WERI-Rb-1 (cell line): Measurements from ENCODE around the gene HYI.

Source experiments
- DNase-seq: peaks from one replicate; pipeline ENCODE4 v3.0.0-alpha.2; 2020
- H3K27ac ChIP-seq: fragments of 250-450 bp; sonication (Bioruptor Pico); 2 replicates; pipeline ENCODE4 v1.5.1; 2020; ENCODE audit warnings: mild to moderate bottlenecking, moderate library complexity
- H3K27me3 ChIP-seq: fragments of 250-450 bp; sonication (Bioruptor Pico); 2 replicates; pipeline ENCODE4 v1.5.1; 2021; ENCODE audit warnings: mild to moderate bottlenecking, low read depth, moderate library complexity; ENCODE audit not compliant: insufficient read depth, severe bottlenecking
- H3K36me3 ChIP-seq: fragments of 250-450 bp; sonication (Bioruptor Pico); 2 replicates; pipeline ENCODE4 v1.5.1; 2020; ENCODE audit warnings: mild to moderate bottlenecking, moderate library complexity
- H3K4me3 ChIP-seq: 2 replicates; pipeline ENCODE4 v1.5.1; 2011; ENCODE audit warnings: low read depth, mild to moderate bottlenecking, control low read depth, low read length
- H3K9me3 ChIP-seq: fragments of 250-450 bp; sonication (Bioruptor Pico); 2 replicates; pipeline ENCODE4 v1.5.1; 2021; ENCODE audit warnings: mild to moderate bottlenecking, moderate library complexity; ENCODE audit not compliant: severe bottlenecking
- CTCF ChIP-seq: IDR thresholded peaks from 2 replicates; pipeline ENCODE4 v1.5.1; 2011; ENCODE audit warnings: low read depth, mild to moderate bottlenecking, control low read depth, inconsistent platforms, low read length

The HYI gene

GRCh38 chr1:43438953-43439581, 14.7 kb downstream of the HYI start:
- no peak overlapping the region for H3K4me3 ChIP-seq
- DNase-seq, result no peak
- no peak for TF ChIP-seq CTCF
- H3K27me3 ChIP-seq, result no peaks in the 10 kb centered on the region
- peaks cover 74% of the 10 kb centered on the region for H3K36me3 ChIP-seq
- no peaks in the 10 kb centered on the region for H3K9me3 ChIP-seq
- H3K27ac ChIP-seq, result no peak overlapping the region

- H3K9me3 ChIP-seq, result no peaks in the 10 kb centered on the region
- H3K27ac ChIP-seq, result no peak overlapping the region
- no peaks in the 10 kb centered on the region for H3K27me3 ChIP-seq
- H3K36me3 ChIP-seq, result peaks cover 74% of the 10 kb centered on the region
- TF ChIP-seq CTCF, result no peak
- no peak for DNase-seq
- H3K4me3 ChIP-seq, result no peak overlapping the region
Observed at GRCh38 chr1:43438576-43438952, 15.2 kb downstream of the HYI start.

GRCh38 chr1:43438006-43438405, 15.7 kb downstream of the HYI start:
- DNase-seq, result no peak
- no peak overlapping the region for H3K4me3 ChIP-seq
- H3K36me3 ChIP-seq, result peaks cover 74% of the 10 kb centered on the region
- no peak overlapping the region for H3K27ac ChIP-seq
- no peaks in the 10 kb centered on the region for H3K27me3 ChIP-seq
- H3K9me3 ChIP-seq, result no peaks in the 10 kb centered on the region
- no peak for TF ChIP-seq CTCF

GRCh38 chr1:43437031-43437973, 16.4 kb downstream of the HYI start:
- TF ChIP-seq CTCF, result no peak

GRCh38 chr1:43436371-43436770, 17.4 kb downstream of the HYI start:
- DNase-seq, result no peak
- TF ChIP-seq CTCF, result no peak
- H3K27ac ChIP-seq, result no peak overlapping the region
- no peaks in the 10 kb centered on the region for H3K27me3 ChIP-seq
- H3K9me3 ChIP-seq, result no peaks in the 10 kb centered on the region
- peaks cover 80% of the 10 kb centered on the region for H3K36me3 ChIP-seq
- no peak overlapping the region for H3K4me3 ChIP-seq

More at GRCh38 chr1:43437031-43437973, 16.4 kb downstream of the HYI start:
- H3K4me3 ChIP-seq, result no peak overlapping the region
- no peak for DNase-seq
- H3K36me3 ChIP-seq, result peaks cover 76% of the 10 kb centered on the region
- no peaks in the 10 kb centered on the region for H3K9me3 ChIP-seq
- no peaks in the 10 kb centered on the region for H3K27me3 ChIP-seq
- H3K27ac ChIP-seq, result no peak overlapping the region
